Activated naive CD8-positive, alpha-beta T cell treated with anti-CD3 and anti-CD28 coated beads, Interleukin-2, amount 50 U/mL, for 16 hours (primary cell): Measurements from ENCODE around the gene DNAJC11.
"Not testable (repeated sequence)": the region's sequence is repeated elsewhere in the genome, so short reads cannot be mapped to it uniquely, and the experiment has no call there.

Experiments
- DNase-seq: peaks from one replicate; pipeline ENCODE4 v3.0.0-alpha.2; 2020; ENCODE audit warnings: low read depth, low spot score

The DNAJC11 gene

GRCh38 chr1:6600410-6601048, 101.1 kb downstream of the DNAJC11 start:
- DNase-seq = no peak

- DNase-seq = not testable (repeated sequence)
Measured at GRCh38 chr1:6599991-6600390, 101.6 kb downstream of the DNAJC11 start.

DNA sequence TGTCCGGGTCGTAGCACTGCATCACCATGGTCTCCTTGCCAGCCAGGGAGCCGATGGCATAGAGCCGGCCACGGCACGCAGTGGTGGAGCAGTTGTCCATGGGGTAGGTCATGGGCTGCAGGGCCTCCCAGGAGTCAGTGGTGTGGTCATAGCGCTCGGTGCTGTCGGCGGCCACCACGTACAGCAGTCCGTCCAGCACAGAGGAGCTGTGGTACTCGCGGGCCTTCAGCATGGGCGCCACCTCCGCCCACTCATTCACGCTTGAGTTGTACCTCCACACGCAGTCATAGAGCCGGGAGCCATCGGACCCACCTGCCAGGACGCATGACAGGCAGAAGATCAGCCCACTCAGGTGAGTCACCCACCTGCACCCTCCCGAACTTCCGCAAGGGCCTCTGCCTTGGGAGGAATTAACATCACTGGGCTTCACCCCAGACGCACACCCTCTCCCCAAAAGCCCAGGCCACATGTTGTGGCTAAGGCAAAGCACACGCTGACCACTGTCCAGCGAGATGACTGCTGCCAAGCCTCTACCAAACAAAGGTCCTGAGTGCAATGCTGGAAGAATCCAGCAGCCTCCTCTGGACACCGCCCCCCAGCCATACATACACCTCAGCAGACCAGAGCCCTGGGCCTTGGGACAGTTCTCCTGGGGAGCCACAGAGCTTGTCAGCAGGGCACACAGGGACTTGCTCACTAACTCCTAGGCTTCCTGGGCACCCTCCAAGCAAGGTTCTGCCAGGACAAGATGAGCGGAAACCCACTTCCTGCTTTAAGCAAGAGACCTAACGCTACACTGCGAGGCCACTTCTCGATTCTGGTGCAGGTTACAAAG, 102.3 kb downstream of the DNAJC11 start:
- peak; percentile 29 for DNase-seq

GRCh38 chr1:6597777-6598131, 103.9 kb downstream of the DNAJC11 start:
- DNase-seq = no peak

DNA sequence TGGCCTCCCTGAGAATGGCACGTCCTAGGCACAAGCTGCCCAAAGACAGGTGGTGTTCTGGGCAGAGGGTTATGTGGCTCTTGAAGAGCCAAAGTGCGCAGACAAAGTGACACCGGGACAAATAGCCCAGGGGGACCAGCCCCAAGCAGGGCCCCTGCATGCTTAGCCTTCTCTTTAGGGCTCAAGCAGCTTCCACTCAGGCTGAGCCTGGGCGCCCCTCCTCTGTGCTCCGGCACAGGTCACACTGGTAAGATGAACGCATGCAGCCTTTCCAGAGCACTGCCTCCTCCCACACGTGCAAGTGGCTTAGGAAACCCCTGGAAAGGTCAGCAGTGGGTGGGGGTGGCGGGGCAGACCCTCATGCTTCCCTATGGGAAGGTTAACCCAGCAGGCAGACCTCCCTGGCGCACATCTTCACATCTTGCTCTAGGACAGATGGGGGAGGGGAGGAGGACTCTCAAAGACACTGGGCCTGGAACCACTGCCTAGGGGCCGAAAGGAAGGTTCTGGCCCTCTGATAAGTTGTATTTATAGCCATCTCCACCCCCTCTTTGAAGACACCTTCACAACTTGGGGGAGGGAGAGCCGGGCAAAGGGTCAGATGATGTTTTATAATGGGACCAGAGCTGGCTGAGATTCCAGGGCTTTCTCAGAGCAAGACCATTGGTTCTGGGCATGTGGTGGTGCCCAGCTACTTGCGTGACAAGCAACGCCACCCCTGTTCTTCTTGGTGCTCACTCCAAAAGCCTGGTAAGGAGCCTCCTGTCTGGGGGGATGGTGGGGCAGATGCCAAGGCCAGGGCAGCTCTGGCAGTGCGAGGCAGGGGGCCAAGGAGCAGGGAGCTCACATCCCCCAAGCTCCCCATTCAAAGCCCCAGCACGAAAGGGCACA, 104.5 kb downstream of the DNAJC11 start:
- no peak for DNase-seq

DNA sequence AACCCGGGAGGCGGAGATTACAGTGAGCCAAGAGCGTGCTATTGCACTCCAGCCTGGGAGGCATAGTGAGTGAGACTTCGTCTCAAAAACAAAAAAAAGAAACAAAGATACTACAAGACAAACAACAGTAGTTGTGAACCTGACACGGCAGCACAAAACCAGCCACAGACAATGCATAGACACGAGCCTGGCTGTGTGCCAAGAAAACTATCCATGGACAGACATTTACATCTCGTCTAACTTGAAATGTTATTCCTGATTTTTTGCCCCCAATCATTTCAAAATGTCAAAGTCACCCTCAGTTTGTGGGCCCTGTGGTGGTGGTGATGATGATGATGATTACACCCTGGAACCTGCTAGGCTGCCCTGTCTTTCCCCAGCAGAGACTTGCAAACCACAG, 105.3 kb downstream of the DNAJC11 start:
- no peak for DNase-seq

DNA sequence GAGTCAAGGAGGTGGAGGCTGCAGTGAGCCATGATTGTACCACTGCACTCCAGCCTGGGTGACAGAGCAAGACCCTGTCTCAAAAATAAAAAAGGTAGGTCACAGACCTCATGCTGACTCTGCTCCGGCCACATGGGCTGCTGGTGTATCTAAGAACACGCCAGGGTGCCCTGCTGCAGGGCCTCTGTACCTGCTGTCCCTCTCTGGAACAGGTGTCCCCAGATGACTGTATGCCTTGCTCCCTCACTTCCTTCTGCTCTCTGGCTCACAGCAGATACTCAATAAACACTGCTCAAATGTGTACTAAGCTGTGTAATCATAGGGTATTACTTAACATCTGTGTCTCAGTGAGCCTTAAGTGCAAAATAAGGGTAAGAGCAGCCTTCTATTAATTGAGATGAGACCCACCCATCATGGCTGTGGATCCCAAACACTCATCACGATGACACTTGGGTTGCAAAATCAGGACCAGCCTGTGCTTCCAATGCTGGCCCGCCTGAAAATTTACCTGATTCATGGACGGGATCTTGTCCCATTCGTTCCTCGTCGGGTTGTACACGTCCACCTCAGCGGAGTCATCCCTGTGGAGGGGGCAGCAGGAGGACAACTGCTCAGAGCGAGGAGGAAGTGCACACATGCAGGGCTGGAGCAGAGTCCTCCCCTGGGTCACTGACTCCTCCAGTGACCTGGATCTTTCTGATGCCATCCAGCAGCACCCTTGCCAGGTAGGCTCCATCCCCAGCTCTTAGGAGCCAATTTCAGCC, 106.5 kb downstream of the DNAJC11 start:
- DNase-seq = no peak

- no peak for DNase-seq
Measured at GRCh38 chr1:6593810-6594209, 107.8 kb downstream of the DNAJC11 start.

DNA sequence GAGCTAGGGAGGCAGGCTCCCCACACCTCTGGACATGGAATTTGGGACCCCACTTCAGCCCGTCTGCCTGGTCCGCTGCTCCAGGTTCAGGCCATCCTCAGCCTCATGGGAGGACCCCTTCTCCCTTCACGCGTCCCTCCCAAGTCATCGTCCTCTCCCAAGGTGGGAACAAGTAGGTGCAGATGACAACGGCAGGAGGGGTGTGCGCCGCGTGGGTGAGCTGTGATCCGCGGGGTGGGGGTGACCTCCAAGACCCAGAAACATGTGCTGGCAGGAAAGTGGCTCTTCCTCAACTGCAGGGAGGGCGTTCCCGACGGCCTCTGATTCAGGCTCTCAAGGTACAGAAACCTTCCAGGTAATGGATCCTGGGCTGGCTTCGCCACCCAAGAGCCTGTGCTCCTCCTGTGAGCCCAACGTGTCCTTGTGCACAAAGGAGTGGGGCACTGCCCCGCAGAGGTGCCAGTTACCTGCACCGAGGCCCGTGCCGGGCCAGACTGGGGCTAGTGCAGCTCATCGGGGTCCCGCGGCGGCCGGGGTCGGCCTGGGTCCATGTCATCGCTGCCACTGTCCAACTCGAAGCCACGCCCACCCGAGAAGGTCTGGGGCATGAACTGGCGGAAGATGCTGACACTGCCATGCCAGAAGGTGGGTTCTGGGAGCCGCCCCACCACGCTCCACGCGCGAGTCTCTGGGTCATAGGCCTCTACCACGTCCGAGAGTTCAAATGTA, 108.6 kb downstream of the DNAJC11 start:
- no peak for DNase-seq

DNA sequence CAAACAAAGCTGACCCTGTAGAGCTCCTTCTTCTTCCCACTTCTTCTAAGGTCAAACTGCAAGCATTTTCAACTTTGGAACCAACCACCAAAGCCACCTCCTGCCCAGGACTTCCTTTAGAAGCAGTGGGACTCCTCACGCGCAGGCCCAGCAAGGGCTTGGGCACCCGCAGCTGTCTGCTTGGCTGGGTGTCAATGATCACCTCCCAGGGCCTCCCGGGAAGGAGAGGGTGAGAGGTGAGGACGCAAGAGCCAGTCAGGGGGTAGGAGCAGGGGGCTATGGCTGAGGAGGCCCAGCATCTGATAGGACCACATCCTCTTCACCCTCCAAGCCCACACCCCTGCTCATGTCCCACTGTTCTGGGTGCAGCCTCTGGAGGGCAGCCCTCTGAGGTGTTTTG, 109.2 kb downstream of the DNAJC11 start:
- DNase-seq = no peak

DNA sequence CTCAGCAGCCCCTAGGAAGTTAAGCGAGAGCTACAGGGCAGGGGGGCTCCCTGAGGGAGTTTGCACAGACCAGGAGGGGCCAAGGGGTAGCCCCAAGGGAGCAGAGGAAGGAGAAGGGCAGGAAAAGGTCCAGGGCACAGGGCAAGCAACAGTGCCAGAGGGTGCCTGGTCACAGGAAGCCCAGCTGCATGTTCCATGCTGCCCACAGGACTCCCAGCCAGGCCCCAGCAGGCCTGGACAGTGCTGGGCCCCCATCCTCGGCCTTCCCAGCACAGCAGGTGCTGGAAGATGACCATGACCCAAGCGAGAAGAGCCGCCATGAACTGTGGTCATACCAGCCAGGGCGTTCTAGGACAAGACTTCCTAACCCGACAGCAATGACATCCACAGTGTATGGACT, 110.0 kb downstream of the DNAJC11 start:
- DNase-seq = no peak

- DNase-seq = no peak
Measured at GRCh38 chr1:6591222-6591621, 110.4 kb downstream of the DNAJC11 start.

DNA sequence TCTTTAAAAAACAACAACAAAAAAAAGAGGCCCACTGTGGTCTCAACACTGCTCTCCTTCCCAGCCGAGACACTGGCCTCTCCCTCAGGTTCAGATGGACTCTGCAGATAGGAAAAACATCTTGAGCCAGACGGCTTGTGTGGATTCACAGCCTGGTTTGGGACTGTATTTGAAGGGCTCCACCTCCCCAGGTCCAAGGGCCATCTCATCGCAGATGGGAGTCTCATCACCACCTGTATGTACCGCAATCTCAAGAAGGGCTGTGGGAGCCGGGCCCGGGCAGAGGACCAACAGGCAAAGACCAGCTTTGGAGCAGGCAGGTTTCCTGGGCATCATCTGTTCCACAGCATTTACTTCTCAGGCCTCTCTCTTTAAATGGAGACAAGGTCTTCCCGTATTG, 111.6 kb downstream of the DNAJC11 start:
- DNase-seq = no peak

- no peak for DNase-seq
Measured at GRCh38 chr1:6588893-6589520, 112.6 kb downstream of the DNAJC11 start.

DNA sequence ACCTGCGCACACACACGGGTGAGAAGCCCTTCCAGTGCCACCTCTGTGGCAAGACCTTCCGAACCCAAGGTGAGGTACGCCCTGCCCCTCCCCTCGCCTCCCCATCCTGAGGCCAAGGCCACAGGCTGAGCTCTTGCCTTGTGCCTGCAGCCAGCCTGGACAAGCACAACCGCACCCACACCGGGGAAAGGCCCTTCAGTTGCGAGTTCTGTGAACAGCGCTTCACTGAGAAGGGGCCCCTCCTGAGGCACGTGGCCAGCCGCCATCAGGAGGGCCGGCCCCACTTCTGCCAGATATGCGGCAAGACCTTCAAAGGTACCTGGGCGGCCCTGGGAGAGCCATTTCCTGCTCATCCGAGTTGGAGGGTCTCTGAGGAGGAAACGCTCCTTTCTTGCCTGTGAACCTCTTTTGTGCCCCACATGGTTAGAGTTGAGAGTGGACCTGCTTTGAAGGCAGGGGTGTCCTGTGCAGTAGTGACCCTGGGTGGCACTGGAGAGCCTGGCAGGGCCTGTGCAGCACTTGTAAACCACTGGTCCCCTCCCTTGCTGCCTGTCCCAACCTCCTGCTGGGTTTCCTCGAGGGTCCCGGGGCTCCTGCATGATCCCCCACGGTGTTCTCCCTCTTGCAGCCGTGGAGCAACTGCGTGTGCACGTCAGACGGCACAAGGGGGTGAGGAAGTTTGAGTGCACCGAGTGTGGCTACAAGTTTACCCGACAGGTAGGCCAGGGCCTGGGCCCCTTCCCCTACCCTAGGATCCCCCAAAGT, 113.3 kb downstream of the DNAJC11 start:
- DNase-seq = no peak

DNA sequence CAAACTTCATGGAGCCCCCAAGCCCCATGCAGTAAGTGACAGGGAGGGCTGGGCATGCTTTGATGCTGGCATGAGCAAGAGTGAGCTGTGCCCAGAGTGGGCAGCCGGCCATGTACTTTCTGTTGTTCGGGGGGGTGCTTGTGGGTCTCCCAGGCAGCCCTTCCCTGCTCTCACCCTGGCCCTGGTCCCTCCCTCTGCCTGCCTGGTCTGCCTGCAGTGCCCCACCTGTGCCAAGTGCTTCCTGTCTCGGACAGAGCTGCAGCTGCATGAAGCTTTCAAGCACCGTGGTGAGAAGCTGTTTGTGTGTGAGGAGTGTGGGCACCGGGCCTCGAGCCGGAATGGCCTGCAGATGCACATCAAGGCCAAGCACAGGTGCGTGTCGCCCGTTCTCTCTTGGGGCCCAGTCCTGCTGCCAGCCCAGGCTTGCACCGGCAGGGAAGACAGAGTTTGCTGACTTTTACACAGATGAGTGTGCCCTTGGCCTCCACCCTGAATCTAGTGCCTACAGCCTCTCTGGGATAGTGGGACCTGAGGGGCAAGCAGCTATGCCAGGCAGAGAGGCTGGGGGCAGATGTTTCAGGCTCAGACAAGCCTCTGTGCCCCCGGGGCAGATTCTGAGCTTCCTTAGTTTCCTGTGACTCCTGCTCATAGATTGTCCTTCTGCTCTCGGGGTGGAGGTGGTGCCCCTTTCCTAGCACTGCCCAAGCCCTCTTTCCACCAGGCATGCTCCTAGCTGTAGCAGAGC, 114.2 kb downstream of the DNAJC11 start:
- DNase-seq = no peak

DNA sequence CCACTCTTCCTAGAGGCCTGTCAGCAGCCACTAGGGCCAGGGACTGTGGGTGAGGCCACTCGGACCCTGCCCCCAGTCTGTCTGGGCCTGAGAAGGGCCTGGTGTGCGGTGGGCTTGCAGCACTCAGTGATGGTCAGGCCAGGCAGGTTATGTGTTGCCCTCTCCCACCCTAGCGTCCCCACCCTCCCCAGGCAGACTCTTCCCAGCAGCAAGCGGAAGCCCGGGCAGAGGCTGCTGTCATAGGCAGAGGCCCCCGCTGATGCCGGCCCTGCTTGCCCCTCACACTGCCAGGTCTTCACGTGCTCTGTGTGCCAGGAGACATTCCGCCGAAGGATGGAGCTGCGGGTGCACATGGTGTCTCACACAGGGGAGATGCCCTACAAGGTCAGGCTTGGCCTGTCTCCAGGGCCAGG, 115.2 kb downstream of the DNAJC11 start:
- DNase-seq = no peak

- no peak for DNase-seq
Measured at GRCh38 chr1:6585841-6586240, 115.8 kb downstream of the DNAJC11 start.
